DND-41 (cell line): ENCODE results near the gene PPARD.

Experiments
- ATAC-seq: fragments of 200-7000 bp; cut with Tn5 transposase; 3 replicates; pipeline ENCODE4 v1.9.1; 2021; ENCODE audit warnings: low read depth; ENCODE audit not compliant: insufficient read depth
- DNase-seq: peaks from one replicate; pipeline ENCODE4 v3.0.0-alpha.2; 2020
- H2AFZ ChIP-seq: 2 replicates; pipeline ENCODE4 v1.6.0; 2012; ENCODE audit warnings: low read depth, low read length
- H3K27ac ChIP-seq: 2 replicates; pipeline ENCODE4 v1.5.1; 2012; ENCODE audit warnings: low read length, inconsistent platforms
- H3K27me3 ChIP-seq: fragments of 200-600 bp; sonication (generic); 2 replicates; pipeline ENCODE4 v1.6.0; 2012; ENCODE audit warnings: low read length, mild to moderate bottlenecking, inconsistent platforms; ENCODE audit not compliant: insufficient read depth, poor library complexity
- H3K36me3 ChIP-seq: 2 replicates; pipeline ENCODE4 v1.5.1; 2012; ENCODE audit warnings: low read length, inconsistent platforms; ENCODE audit not compliant: insufficient read depth
- H3K4me1 ChIP-seq: 2 replicates; pipeline ENCODE4 v1.5.1; 2012; ENCODE audit warnings: mild to moderate bottlenecking, low read length; ENCODE audit not compliant: insufficient read depth
- H3K4me2 ChIP-seq: 2 replicates; pipeline ENCODE4 v1.6.0; 2012; ENCODE audit warnings: mild to moderate bottlenecking, moderate library complexity, low read length, inconsistent platforms; ENCODE audit not compliant: insufficient read depth
- H3K4me3 ChIP-seq, 2 experiments: fragments of 200-600 bp in 1 of 2; shearing (Covaris generic) in 1 of 2; 2 replicates each; pipeline ENCODE4 v1.5.1; 2012 to 2016; ENCODE audit warnings: inconsistent platforms in 2 of 2, low read length in 2 of 2, mild to moderate bottlenecking in 2 of 2, low read depth in 1 of 2, moderate library complexity in 1 of 2
- H3K79me2 ChIP-seq: 2 replicates; pipeline ENCODE4 v1.6.0; 2012; ENCODE audit warnings: low read length, inconsistent platforms; ENCODE audit not compliant: insufficient read depth
- H3K9ac ChIP-seq: 2 replicates; pipeline ENCODE4 v1.6.0; 2012; ENCODE audit warnings: low read depth, mild to moderate bottlenecking, inconsistent platforms, low read length, moderate library complexity
- H3K9me3 ChIP-seq: 2 replicates; pipeline ENCODE4 v1.5.1; 2012; ENCODE audit warnings: low read length, moderate library complexity, mild to moderate bottlenecking, inconsistent platforms; ENCODE audit not compliant: insufficient read depth, severe bottlenecking
- H4K20me1 ChIP-seq: 2 replicates; pipeline ENCODE4 v1.6.0; 2012; ENCODE audit warnings: low read length; ENCODE audit not compliant: insufficient read depth
- EZH2 ChIP-seq: IDR thresholded peaks from 3 replicates; pipeline ENCODE4 v1.6.1; 2012; ENCODE audit warnings: borderline replicate concordance, low read depth, mild to moderate bottlenecking, moderate library complexity, low read length, inconsistent platforms; ENCODE audit not compliant: severe bottlenecking
- TF ChIP-seq, protein P1 (sequence below): IDR thresholded peaks from 2 replicates; pipeline ENCODE4 v1.5.1; 2012; ENCODE audit warnings: borderline replicate concordance, low read length, moderate library complexity, mild to moderate bottlenecking; ENCODE audit not compliant: poor library complexity, severe bottlenecking; ENCODE audit errors: extremely low read depth

Gene PPARD

DNA sequence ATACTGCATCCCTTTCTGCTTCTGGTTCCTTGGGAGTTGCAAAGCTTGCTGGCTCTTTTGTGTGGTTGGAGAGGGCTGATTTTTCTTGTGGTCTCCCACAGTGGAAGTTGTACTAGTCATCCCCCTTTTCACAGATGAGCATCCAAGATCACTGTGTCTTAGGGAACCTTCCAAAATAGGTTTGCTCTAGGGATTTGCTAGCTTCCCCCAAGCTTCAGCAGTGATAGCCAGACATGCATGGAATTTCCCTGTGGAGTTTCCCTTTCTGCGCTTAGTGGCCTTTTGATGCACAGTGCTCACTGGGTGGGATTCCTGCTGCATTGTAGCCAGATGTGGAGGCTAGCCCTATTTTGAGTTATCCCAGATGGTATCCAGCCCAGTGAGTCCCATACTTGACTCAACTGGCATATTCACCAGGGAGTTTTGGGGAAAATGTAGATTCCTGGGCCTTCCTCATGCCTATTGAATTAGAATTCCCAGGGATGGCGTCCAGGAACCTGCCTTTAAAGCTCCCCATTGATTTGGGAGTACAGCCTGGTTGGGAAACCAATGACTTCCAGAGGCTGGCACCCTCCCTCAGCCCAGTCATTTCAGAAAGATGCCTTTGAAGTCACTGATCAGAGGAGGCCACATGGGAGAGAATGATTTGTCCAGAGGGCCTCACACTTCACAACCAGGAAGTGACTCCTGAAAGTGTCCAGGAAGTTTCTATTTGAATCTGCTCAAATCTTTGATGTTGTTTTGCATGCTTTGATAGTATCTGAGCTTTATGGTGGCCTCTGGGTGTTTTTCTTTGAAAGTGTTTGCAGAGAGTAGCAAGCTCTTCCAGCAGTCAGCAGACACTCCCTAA is 25.9 kb downstream of the PPARD start:
- Histone ChIP-seq H3K4me1 (peaks cover 40% of the 10 kb centered on the region), H3K27ac (no peak overlapping the region), H3K36me3 (no peaks in the 10 kb centered on the region), H3K79me2 (peaks cover 6% of the 10 kb centered on the region; the same call in 1 of the 2 replicates), H3K27me3 (no peaks in the 10 kb centered on the region), H2AFZ (no peak overlapping the region), H4K20me1 (0 out of 2 replicates have a peak, but pooled peaks cover 5% of the 10 kb centered on the region), H3K9ac (no peak overlapping the region), H3K4me2 (no peak overlapping the region), H3K4me3 (no peak overlapping the region), H3K9me3 (no peaks in the 10 kb centered on the region)
- TF ChIP-seq, protein P1, sequence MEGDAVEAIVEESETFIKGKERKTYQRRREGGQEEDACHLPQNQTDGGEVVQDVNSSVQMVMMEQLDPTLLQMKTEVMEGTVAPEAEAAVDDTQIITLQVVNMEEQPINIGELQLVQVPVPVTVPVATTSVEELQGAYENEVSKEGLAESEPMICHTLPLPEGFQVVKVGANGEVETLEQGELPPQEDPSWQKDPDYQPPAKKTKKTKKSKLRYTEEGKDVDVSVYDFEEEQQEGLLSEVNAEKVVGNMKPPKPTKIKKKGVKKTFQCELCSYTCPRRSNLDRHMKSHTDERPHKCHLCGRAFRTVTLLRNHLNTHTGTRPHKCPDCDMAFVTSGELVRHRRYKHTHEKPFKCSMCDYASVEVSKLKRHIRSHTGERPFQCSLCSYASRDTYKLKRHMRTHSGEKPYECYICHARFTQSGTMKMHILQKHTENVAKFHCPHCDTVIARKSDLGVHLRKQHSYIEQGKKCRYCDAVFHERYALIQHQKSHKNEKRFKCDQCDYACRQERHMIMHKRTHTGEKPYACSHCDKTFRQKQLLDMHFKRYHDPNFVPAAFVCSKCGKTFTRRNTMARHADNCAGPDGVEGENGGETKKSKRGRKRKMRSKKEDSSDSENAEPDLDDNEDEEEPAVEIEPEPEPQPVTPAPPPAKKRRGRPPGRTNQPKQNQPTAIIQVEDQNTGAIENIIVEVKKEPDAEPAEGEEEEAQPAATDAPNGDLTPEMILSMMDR: no peak
- no peak for TF ChIP-seq EZH2
- peak; percentile 44 for ATAC-seq
- DNase-seq: peak; percentile 16

DNA sequence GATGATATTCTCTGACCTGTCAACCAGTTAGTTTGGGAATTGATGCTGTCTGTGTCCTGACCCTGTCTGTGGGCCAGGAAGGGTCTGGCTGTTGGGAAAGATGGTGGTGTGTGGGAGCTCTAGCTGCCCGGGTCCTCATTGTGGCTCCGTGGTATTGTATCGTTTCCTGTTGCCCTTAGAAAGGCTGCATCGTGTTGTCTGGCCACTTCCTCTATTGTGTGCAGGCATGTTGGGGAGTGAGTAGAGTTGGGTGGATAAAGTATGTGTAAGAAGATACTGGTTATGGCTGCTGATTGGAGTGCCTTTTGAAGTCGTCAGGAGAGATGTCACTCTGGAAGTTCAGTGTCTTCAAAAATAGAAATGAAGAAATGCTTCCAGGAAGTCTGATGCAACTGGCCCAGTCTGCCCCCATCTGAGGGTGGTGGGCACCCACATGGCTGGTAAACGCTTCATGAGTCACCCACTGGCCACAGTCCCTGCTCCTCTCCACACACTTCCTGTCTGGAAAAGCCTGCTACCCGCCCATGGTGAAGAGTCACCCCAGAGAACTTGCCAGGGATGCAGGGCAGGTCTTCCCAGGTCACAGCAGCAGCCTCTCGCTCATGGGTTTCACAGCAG is 27.9 kb downstream of the PPARD start:
- H3K27ac ChIP-seq: peak overlapping the region; percentile 61
- H3K79me2 ChIP-seq: peaks cover 6% of the 10 kb centered on the region; the same call in 1 of the 2 replicates
- no peak overlapping the region for H3K4me3 ChIP-seq
- ATAC-seq: peak; percentile 81
- H4K20me1 ChIP-seq: 0 out of 2 replicates have a peak, but pooled peaks cover 5% of the 10 kb centered on the region
- H2AFZ ChIP-seq: no peak overlapping the region
- peaks cover 40% of the 10 kb centered on the region for H3K4me1 ChIP-seq
- H3K9ac ChIP-seq: peak overlapping the region; percentile 16; the same call in 1 of the 2 replicates
- H3K4me2 ChIP-seq: peak overlapping the region; percentile 47
- H3K9me3 ChIP-seq: no peaks in the 10 kb centered on the region
- H3K36me3 ChIP-seq: no peaks in the 10 kb centered on the region
- H3K27me3 ChIP-seq: no peaks in the 10 kb centered on the region
- peak; percentile 63 for DNase-seq
- no peak for TF ChIP-seq EZH2
- TF ChIP-seq, protein P1: no peak

DNA sequence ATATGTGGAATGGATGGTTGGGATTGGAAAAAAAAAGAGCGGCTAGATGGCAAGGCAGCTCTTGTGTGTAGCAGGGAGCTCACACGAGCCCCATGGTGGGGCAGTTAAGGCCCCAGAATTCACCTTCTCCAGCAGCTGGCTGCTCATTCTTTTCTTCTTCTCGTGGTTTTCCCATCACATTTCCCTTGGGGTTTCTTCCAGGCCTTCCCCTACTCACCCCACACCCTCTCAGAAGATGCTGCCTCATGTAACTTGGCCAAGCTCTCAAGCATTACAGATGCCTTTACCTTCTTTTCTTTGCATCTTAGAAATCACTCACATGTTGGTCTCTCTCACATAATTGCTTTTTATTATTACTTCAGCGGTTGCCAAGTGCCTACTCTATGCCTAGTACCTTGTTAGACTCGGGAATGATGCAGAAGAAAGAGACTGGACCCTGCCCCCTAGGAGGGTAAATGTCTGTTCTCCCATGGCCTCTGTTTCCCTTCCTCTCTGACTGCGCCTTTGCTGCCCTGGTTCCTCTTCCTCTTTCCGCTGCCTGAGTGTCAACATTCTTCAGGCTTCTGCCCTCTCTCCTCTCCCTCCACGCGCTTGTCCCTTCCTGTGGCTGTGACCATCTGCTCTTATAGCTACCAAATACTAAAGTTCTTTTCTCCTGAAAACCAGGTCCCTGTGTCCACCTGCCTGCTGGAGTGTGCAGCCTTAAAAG is 28.6 kb downstream of the PPARD start:
- Histone ChIP-seq H3K9me3 (no peaks in the 10 kb centered on the region), H3K4me1 (peaks cover 40% of the 10 kb centered on the region), H3K36me3 (no peaks in the 10 kb centered on the region), H3K27ac (peak overlapping the region; percentile 61), H3K9ac (peak overlapping the region; percentile 16; the same call in 1 of the 2 replicates), H2AFZ (no peak overlapping the region), H3K79me2 (peaks cover 4% of the 10 kb centered on the region; the same call in 1 of the 2 replicates), H3K4me2 (no peak overlapping the region), H3K27me3 (no peaks in the 10 kb centered on the region), H3K4me3 (no peak overlapping the region), H4K20me1 (0 out of 2 replicates have a peak, but pooled peaks cover 5% of the 10 kb centered on the region)
- DNase-seq: peak; percentile 34
- TF ChIP-seq, protein P1: no peak
- no peak for TF ChIP-seq EZH2
- ATAC-seq: peak; percentile 30
